Mammary epithelial cell (primary cell): ENCODE results near the gene KCNK10.

Experiments used
- CTCF ChIP-seq, 2 donors: IDR thresholded peaks in 1 of 2; conservative IDR thresholded peaks in 1 of 2; 2 replicates each; pipeline ENCODE4 v1.5.1; 2011 to 2012; ENCODE audit warnings: inconsistent platforms in 2 of 2, low read length in 2 of 2, mild to moderate bottlenecking in 2 of 2, control low read depth in 1 of 2, low read depth in 1 of 2; ENCODE audit not compliant: insufficient read depth in 1 of 2; ENCODE audit errors: extremely low read depth in 1 of 2
- EZH2 ChIP-seq: IDR thresholded peaks from 2 replicates; pipeline ENCODE4 v1.6.1; 2012; ENCODE audit warnings: low read length, inconsistent platforms, borderline replicate concordance

GRCh38 chr14:88289234-88289633 is 33.8 kb downstream of the KCNK10 start:
- no peak for TF ChIP-seq CTCF (conservative IDR thresholded peaks at IDR 0.05 in 1 of 2, IDR thresholded peaks at IDR 0.05 in 1 of 2; ENCODE audit: extremely low read depth in 1 of 2, insufficient read depth in 1 of 2, low read depth in 1 of 2, low read length in 2 of 2)
- TF ChIP-seq EZH2 = no peak
